ENCODE data around the gene RNF207. TPM values are rescaled to one million over a fixed set of nuclear protein-coding genes. Genes with fewer than 3 reads are reported as not detected.

RNF207 gene
- polyA plus RNA-seq, 3 donors from 2014 or later: 0.19 to 3.0 TPM; not detected in 1

DNA sequence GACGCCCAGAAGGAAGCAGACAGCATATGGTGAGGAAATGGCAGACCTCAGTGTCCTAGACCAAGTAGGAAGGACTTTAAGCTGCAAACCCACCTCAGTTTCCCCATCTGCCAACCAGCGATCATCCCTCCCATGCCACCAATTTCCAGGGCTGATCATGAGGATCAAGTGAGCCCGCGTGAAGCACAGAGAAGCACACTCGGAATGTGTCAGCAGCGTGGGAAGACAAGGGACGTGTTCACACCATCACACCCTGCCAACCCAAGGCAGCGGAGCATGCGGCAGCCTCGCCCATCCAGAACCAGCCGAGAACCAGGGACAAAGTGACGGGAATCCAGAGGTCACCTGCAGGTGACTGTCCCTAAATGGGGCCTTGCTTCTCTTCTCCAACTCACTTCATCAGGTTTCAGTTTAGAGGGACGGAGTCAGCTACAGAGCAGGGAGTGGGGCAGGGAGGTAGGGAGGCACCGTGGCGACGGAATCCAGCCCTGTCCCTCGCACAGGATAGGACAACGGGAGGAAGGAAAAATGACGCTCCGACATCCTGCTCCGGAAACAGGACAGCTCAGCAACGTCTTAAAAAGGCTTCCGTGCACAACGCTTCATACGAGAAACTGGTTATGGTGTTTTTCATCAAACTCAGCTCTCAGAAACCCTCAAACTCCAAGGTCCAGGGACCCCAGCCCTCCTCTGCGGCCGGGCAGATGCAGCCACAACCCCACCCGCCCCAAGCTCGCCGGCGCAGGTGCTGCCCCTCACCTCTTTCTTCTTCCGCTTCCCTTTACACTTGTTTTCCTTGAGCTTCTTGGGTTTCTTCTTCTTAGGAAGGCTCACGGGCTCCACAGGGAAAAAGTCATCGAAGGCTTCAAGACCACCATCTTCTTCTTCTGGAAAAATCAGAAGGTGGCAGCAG is 38.3 kb upstream of the RNF207 start:
- H3K36me3 Mint-ChIP-seq: no peaks in the 10 kb centered on the region
- DNase-seq: no peak
- H3K27me3 Mint-ChIP-seq (ENCODE audit: low read depth in 3 of 3): peaks cover 0 to 7% (median 3%) of the 10 kb centered on the region in 3 donors
- H3K9me3 Mint-ChIP-seq: no peaks in the 10 kb centered on the region
- no peaks in the 10 kb centered on the region for H3K4me1 Mint-ChIP-seq
- no peak overlapping the region for H3K27ac Mint-ChIP-seq
- H3K4me3 Mint-ChIP-seq: no peak overlapping the region

DNA sequence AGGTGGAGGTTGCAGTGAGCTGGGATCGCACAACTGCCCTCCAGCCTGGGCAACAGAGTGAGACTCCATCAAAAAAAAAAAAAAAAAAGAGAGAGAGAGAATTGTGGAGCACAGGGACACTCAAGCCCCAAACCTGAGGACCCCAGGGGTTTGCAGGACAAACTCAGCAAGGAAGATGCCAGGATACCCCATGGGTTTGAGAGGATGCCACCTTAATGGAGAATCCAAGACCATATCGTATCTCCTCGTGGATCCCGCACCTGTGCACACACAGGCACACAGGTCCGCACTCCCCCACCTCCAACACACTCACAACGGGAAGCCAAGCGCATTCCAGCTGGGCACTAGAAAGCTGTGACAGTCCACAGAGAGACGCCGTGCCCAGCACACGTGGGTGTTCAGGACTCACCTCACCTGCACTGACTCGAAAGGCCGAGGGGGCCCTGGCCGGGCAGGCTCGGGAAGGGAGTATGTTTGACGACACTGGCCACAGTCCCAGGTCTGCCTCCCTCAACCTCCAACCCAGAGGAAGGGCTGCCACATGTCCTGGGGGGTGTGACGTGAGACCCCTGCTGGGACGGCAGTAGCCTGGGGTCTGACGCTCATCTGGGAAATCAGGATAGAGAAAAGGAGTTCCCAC is 36.9 kb upstream of the RNF207 start:
- H3K27ac Mint-ChIP-seq: no peak overlapping the region
- H3K9me3 Mint-ChIP-seq: no peaks in the 10 kb centered on the region
- no peaks in the 10 kb centered on the region for H3K4me1 Mint-ChIP-seq
- H3K4me3 Mint-ChIP-seq: no peak overlapping the region
- no peaks in the 10 kb centered on the region for H3K36me3 Mint-ChIP-seq
- peaks cover 0 to 7% (median 3%) of the 10 kb centered on the region in 3 donors for H3K27me3 Mint-ChIP-seq (ENCODE audit: low read depth in 3 of 3)
- no peak for DNase-seq

DNA sequence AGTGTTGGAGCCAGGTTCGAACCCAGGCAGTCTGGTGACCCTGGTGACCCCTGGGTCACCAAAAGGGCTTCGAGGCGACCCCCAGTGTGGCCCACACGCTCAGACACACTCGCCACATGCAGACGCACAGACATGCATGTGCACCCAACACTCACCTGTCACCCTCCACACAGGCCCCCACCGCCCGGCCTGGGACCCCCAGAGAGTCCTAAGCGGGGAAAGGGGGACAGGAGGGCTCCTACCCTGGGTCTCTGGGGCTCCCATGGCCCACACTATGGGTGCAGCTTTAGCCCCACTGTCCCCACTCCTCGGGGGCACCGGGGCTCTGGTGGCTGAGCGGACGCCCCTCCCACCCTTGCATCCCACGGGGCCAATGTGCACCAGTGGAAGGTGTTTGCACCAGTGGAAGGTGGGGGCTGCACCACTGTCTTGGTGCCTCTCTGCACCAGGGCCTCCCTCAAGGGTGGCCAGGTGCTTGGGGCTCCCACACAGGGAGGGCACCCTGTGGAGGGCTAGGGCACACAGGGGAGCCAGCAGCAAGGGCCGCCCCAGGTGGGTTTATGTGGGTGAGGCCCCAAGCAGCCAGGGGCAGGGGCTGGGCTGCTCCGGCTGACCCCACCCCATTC is 35.7 kb upstream of the RNF207 start:
- no peak overlapping the region for H3K27ac Mint-ChIP-seq
- peaks cover 0 to 3% (median 2%) of the 10 kb centered on the region in 3 donors for H3K27me3 Mint-ChIP-seq (ENCODE audit: low read depth in 3 of 3)
- DNase-seq: no peak
- H3K36me3 Mint-ChIP-seq: no peaks in the 10 kb centered on the region
- H3K9me3 Mint-ChIP-seq: no peaks in the 10 kb centered on the region
- H3K4me3 Mint-ChIP-seq: no peak overlapping the region
- H3K4me1 Mint-ChIP-seq: no peaks in the 10 kb centered on the region

DNA sequence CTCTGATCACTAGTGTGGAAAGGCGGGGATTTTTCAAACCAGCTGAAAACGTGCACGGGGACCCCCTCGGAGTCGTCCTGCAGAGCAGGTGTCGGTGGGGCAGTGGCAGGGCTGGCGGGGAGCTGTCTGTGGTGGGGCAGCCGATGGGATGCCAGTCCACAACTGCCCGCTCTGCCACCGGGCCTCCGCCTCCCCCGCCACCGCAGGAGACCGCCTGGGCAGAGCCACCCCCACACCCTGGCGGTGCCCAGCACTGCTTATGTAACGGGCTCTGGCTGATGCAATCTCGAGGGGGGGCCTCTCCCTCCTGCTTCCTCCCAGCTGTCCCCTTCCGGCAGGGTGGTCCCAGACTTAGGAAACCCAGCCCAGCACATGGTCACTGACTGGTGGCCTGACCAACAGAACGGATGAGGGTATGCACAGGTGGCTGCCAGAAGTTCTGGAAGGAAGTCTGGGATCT is 35.1 kb upstream of the RNF207 start:
- H3K27me3 Mint-ChIP-seq (ENCODE audit: low read depth in 3 of 3): peaks cover 0 to 2% (median 1%) of the 10 kb centered on the region in 3 donors
- no peak overlapping the region for H3K27ac Mint-ChIP-seq
- H3K4me1 Mint-ChIP-seq: no peaks in the 10 kb centered on the region
- no peak for DNase-seq
- no peaks in the 10 kb centered on the region for H3K9me3 Mint-ChIP-seq
- no peaks in the 10 kb centered on the region for H3K36me3 Mint-ChIP-seq
- H3K4me3 Mint-ChIP-seq: no peak overlapping the region

DNA sequence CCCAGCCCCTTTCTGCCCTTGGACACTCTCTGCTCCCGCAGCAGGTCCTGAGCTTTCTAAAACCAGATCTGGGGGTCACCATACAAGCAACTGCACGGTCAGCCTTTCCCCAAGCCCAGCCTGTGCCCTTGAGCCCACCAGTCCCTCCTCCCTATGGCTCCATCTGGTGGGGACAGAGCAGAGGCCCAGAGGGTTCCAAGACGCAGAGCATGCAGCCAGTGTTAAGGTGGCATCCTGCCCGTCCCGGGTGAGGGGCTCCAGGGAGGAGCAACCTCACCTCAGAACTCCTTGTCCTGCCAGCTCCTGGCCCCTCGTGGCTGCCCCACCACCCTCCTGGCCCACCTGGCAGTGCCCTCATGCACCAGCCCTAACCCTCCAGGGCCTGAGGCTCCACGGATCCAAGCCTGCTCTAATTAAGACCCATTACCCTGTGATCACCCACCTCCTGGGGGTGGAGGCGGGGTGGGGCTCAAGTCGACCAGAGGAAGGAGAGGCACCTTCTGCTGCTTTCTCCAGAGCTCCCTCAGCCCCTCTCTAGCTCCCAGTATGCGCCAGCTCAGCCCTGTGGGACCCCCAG is 34.3 kb upstream of the RNF207 start:
- Mint-ChIP-seq H3K36me3 (no peaks in the 10 kb centered on the region), H3K27ac (no peak overlapping the region), H3K27me3 (ENCODE audit: low read depth in 3 of 3) (peaks cover 2 to 4% (median 3%) of the 10 kb centered on the region in 3 donors), H3K4me1 (no peaks in the 10 kb centered on the region), H3K4me3 (no peak overlapping the region), H3K9me3 (no peaks in the 10 kb centered on the region)
- no peak for DNase-seq

DNA sequence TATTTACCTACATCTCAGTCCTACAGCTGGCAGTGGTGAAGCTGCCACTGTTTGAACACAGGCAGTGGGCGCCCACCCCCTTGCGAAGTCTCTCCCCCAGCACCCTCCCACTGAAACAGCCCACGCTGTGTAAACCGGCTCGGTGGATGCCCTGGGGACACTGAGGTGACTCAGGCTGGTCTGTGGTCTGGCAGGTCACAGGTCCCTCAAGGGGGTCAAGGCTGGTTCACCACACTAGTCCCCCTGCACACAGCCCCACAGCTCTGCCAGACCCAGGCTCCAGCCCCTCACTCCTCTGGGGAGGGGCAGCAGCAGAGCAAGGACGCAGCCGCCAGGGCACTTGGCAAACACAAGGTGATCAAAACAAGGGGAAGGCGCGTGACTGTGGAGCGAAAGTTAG is 33.4 kb upstream of the RNF207 start:
- H3K27ac Mint-ChIP-seq: no peak overlapping the region
- no peak for DNase-seq
- H3K9me3 Mint-ChIP-seq: peaks cover 0 to 2% (median 0%) of the 10 kb centered on the region in 6 donors
- H3K27me3 Mint-ChIP-seq (ENCODE audit: low read depth in 3 of 3): peaks cover 2 to 12% (median 6%) of the 10 kb centered on the region in 3 donors
- peaks cover 0 to 2% (median 0%) of the 10 kb centered on the region in 3 donors for H3K36me3 Mint-ChIP-seq
- H3K4me1 Mint-ChIP-seq: peaks cover 0 to 1% of the 10 kb centered on the region in 2 donors
- no peak overlapping the region for H3K4me3 Mint-ChIP-seq

DNA sequence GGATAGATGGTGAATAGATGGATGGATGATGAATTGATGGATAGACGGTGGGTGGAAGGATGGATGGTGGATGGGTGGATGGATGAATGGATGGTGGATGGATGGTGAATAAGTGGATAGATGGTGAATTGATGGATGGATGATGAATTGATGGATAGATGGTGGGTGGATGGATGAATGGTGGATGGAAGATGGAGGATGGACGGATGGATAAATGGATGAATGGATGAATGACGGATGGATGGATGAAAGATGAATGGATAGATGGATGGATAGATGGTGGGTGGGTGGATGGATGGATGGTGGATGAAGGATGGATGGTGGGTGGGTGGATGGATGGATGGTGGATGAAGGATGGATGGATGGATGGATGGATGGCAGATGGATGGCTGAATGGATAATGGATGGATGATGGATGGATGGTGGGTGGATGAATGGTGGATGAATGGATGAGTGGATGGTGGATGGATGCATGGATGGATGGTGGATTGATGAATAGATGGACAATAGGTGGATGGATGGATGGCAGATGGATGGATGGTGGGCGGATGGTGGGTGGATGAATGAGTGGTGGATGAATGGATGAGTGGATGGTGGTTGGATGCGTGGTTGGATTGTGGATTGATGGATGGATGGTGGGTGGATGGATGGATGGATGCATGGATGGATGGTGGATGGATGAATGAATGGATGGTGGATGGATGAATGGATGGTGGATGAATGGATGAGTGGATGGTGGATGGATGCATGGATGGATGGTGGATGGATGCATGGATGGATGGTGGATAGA is 31.1 kb upstream of the RNF207 start:
- no peak for DNase-seq
- H3K27ac Mint-ChIP-seq: no peak overlapping the region
- H3K4me3 Mint-ChIP-seq: no peak overlapping the region
- peaks cover 0 to 3% (median 0%) of the 10 kb centered on the region in 3 donors for H3K36me3 Mint-ChIP-seq
- peaks cover 0 to 2% (median 0%) of the 10 kb centered on the region in 6 donors for H3K9me3 Mint-ChIP-seq
- peaks cover 0 to 5% of the 10 kb centered on the region in 2 donors for H3K4me1 Mint-ChIP-seq
- H3K27me3 Mint-ChIP-seq (ENCODE audit: low read depth in 3 of 3): peaks cover 4 to 15% (median 10%) of the 10 kb centered on the region in 3 donors

DNA sequence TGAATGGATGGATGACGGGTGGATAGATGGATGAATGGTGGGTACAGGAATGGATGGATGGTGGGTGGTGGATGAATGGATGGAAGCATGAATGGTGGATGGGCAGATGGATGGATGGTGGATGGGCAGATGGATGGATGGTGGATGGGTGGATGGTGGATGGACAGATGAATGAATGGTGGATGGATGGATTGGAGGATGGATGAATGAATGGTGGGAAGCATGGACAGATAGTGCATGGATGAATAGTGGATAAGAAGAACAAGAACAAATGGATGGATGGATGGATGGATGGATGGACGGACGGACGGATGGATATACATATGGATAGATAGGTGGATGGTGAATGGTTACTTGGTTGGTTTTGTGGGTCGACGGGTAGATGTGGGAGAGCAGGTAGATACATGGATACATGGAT is 30.5 kb upstream of the RNF207 start:
- Mint-ChIP-seq H3K27ac (no peak overlapping the region), H3K4me3 (no peak overlapping the region), H3K4me1 (peaks cover 0 to 5% of the 10 kb centered on the region in 2 donors)

DNA sequence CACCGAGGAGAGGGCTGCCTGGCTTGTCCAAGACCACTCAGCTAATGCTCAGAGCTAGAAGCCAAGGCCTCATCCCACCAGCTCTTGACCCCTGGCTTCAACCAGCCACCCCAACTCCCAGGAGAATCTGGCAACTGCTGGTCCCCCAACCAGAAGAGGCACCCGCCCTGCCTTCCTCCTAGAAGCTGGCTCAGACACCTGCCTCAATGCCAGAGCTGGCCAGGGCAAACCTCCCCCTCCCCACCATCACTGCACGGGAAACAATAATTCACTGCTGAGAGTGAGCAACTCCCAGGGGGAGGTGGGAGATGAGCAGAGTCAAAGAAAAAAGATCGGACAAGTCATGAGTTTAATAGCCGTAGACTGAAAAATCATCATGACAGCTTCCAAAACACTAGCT is 29.1 kb upstream of the RNF207 start:
- Mint-ChIP-seq H3K4me1 (peaks cover 7 to 17% of the 10 kb centered on the region in 2 donors), H3K27ac (no peak overlapping the region), H3K4me3 (no peak overlapping the region), H3K9me3 (peaks cover 0 to 2% (median 0%) of the 10 kb centered on the region in 6 donors), H3K27me3 (ENCODE audit: low read depth in 3 of 3) (peaks cover 11 to 17% (median 12%) of the 10 kb centered on the region in 3 donors), H3K36me3 (peaks cover 0 to 3% (median 0%) of the 10 kb centered on the region in 3 donors)
- no peak for DNase-seq

More for the DNA sequence above, 30.5 kb upstream of the RNF207 start:
- DNase-seq: no peak
- H3K36me3 Mint-ChIP-seq: peaks cover 0 to 3% (median 0%) of the 10 kb centered on the region in 3 donors
- H3K9me3 Mint-ChIP-seq: peaks cover 0 to 2% (median 0%) of the 10 kb centered on the region in 6 donors
- peaks cover 4 to 15% (median 10%) of the 10 kb centered on the region in 3 donors for H3K27me3 Mint-ChIP-seq (ENCODE audit: low read depth in 3 of 3)

DNA sequence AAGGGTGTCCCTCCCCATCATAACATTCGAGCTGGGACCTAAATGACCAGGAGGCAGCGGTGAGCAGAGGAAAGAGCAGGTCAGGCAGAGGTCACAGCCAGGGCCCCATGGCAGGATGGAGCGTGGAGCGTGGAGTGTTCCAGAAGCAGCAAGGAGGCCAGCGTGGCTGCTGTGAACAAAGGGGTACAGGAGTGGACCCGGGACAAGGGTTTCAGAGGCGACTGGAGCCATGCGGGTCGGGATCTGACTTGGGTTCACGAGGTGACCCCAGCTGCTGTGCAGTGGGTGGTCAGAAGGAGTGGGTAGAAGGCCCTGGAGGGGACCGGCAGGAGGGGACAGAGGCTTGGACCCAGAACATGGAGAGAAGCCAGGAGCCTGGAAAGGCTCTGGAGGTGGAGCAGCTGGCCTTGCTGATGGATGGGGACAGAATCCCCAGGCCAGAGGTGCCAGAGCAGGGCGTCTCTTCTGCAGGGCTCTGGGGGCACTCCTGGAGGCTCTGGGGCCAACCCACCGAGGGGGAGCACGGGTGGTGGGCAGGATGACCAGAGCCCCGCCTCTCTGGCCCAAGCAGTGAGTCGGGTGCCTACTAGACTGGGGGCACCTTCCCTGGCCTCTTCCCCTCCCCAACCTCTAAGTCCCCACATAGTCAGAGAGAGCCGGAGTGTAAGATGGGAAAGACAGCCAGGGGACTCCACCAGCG is 28.1 kb upstream of the RNF207 start:
- DNase-seq: no peak
- H3K27me3 Mint-ChIP-seq (ENCODE audit: low read depth in 3 of 3): peaks cover 11 to 17% (median 12%) of the 10 kb centered on the region in 3 donors
- peaks cover 0 to 2% (median 0%) of the 10 kb centered on the region in 6 donors for H3K9me3 Mint-ChIP-seq
- peaks cover 8 to 18% of the 10 kb centered on the region in 2 donors for H3K4me1 Mint-ChIP-seq
- peak overlapping the region in 1 of 6 donors; percentile 77 for H3K27ac Mint-ChIP-seq
- peak overlapping the region in 2 of 5 donors; percentile 41 to 44 for H3K4me3 Mint-ChIP-seq
- H3K36me3 Mint-ChIP-seq: peaks cover 0 to 3% (median 0%) of the 10 kb centered on the region in 3 donors

DNA sequence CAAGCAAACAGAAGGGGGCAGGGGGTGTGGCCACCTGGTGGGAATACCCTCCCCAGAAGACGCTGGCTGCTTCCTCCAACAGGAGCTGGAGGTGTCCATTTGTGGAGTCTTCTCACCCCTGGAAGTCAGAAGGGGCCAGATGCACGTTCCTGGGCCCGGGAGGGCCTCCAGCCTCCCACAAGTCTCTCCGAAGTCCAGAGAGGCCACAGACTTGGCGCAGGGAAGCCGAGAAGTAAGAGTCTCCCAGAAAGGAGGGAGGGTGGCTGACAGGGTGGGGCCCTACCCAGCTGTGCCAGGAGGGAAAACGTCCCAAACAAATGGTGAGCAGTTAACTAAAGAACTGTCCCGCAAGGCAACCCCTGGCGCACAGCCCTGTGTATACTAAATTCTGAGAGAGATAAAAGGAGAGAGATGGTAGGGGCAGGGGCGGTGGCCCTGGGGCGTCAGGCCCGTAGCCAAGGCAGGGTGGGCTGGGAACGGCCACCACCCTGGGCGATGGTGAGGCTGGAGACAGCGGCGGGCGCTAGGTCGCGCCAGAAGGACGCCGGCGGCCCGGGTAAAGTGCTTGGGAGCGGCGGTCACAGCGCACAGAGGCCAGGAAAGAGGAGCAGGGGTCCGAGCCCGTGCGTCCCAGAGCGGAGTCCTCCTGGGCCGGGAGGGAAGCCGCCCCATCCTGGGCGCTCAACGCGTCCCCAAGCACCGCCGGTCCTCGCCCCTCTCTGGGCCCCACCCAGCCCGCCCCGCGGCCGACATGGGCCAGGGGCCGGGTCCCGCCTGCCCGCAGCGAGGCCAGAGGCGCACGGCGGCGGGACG is 27.0 kb upstream of the RNF207 start:
- H3K4me1 Mint-ChIP-seq: peaks cover 17 to 18% of the 10 kb centered on the region in 2 donors
- H3K27me3 Mint-ChIP-seq (ENCODE audit: low read depth in 3 of 3): peaks cover 11 to 17% (median 14%) of the 10 kb centered on the region in 3 donors
- H3K9me3 Mint-ChIP-seq: peaks cover 0 to 2% (median 0%) of the 10 kb centered on the region in 6 donors
- no peak for DNase-seq
- H3K4me3 Mint-ChIP-seq: peak overlapping the region; percentile 56 to 66 (median 62)
- peaks cover 0 to 3% (median 0%) of the 10 kb centered on the region in 3 donors for H3K36me3 Mint-ChIP-seq
- no peak overlapping the region for H3K27ac Mint-ChIP-seq
